ENCODE results near the gene CDH4. TPM values are rescaled to one million over a fixed set of nuclear protein-coding genes. Genes with fewer than 3 reads are reported as not detected.

Gene CDH4
- total RNA-seq, 1 donor from 2014 or later, result 0.06 TPM

DNA sequence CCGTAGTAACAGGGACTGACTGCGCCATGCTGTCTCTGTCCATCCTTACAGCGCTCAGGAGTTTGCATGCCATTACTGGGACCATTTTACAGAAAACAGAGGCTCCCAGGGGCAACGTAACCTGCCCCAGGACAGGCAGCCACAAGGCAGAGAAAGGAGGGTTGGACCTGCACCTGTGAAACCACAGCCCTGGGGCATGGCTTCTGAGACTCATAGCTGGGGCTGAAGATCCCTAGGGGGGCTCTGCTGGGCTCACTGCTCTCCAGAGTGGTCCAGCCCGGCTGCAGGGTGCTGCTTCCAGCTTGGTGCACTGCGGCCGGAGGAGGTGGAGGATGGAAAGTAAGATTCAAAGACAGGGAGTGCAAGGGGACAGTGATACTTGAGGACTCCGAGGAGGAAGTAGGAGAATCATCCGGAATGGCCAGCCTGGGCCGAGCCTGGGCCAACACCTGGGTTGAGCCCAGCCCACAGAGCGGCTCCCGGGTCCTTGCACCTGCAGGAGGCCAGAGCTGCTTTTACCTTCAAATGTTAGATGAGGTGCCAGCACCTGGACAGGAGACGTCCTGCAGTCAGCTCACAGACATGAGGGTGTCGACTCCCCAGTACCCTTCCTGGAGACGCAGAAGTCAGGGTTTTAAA is 183.2 kb downstream of the CDH4 start:
- Histone ChIP-seq H3K4me3 (no peak overlapping the region), H3K4me1 (no peaks in the 10 kb centered on the region), H3K36me3 (no peaks in the 10 kb centered on the region), H3K9me3 (no peaks in the 10 kb centered on the region), H3K27ac (no peak overlapping the region), H3K27me3 (ENCODE audit: low read depth) (peaks cover 37% of the 10 kb centered on the region)
- ATAC-seq, result no peak
- no peak for DNase-seq
- intact Hi-C loops (cut with DNase I), result no loop called here
- TF ChIP-seq, protein P1, sequence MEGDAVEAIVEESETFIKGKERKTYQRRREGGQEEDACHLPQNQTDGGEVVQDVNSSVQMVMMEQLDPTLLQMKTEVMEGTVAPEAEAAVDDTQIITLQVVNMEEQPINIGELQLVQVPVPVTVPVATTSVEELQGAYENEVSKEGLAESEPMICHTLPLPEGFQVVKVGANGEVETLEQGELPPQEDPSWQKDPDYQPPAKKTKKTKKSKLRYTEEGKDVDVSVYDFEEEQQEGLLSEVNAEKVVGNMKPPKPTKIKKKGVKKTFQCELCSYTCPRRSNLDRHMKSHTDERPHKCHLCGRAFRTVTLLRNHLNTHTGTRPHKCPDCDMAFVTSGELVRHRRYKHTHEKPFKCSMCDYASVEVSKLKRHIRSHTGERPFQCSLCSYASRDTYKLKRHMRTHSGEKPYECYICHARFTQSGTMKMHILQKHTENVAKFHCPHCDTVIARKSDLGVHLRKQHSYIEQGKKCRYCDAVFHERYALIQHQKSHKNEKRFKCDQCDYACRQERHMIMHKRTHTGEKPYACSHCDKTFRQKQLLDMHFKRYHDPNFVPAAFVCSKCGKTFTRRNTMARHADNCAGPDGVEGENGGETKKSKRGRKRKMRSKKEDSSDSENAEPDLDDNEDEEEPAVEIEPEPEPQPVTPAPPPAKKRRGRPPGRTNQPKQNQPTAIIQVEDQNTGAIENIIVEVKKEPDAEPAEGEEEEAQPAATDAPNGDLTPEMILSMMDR (IDR thresholded peaks at IDR 0.05), result no peak

DNA sequence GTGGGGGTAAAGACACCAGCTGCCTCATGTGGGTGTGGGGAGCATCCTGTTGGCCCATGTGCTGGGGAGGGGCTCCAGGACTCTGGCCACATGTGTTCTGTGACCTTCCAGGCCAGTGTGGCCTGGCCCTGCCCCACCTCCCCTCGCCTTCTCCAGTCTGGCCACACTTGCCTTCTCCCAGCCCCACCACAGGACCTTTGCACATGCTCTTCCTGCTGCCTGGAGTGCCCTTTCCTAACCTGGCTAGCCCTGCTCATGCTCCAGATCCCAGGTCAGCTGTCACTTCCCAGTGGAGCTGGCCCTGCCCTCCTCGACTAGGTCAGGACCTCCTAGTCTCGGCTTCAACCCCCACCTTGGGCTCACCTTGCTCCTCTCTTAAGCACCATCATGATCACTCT is 183.8 kb downstream of the CDH4 start:
- Histone ChIP-seq H3K27ac (no peak overlapping the region), H3K27me3 (ENCODE audit: low read depth) (peaks cover 37% of the 10 kb centered on the region), H3K9me3 (no peaks in the 10 kb centered on the region), H3K4me1 (no peaks in the 10 kb centered on the region), H3K36me3 (no peaks in the 10 kb centered on the region), H3K4me3 (no peak overlapping the region)
- intact Hi-C loops (cut with DNase I), result no loop called here
- TF ChIP-seq, protein P1 (IDR thresholded peaks at IDR 0.05), result no peak
- ATAC-seq, result no peak
- DNase-seq, result no peak

DNA sequence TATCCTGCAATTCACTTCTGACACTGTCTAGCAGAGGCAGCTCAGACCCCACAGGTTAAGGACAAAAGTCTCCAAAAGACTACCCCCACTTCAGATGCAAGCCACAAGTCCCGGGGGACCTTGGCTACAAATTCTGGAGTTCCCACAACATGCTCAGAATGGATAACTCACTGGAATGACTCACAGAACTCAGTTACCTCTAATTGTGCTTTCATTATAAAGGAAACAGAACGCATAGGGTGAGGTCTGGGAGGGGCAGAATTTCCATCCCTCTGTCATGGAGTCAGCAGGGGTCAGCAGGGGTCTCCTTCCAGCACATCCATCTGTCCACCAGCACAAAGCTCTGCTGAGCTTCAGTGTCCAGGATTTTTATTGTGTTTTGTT is 184.2 kb downstream of the CDH4 start:
- Histone ChIP-seq H3K36me3 (no peaks in the 10 kb centered on the region), H3K4me3 (no peak overlapping the region), H3K4me1 (no peaks in the 10 kb centered on the region), H3K9me3 (no peaks in the 10 kb centered on the region), H3K27me3 (ENCODE audit: low read depth) (peaks cover 37% of the 10 kb centered on the region), H3K27ac (no peak overlapping the region)
- ATAC-seq (no peak), DNase-seq (no peak)
- intact Hi-C loops (cut with DNase I), result no loop called here
- TF ChIP-seq, protein P1 (IDR thresholded peaks at IDR 0.05), result no peak

DNA sequence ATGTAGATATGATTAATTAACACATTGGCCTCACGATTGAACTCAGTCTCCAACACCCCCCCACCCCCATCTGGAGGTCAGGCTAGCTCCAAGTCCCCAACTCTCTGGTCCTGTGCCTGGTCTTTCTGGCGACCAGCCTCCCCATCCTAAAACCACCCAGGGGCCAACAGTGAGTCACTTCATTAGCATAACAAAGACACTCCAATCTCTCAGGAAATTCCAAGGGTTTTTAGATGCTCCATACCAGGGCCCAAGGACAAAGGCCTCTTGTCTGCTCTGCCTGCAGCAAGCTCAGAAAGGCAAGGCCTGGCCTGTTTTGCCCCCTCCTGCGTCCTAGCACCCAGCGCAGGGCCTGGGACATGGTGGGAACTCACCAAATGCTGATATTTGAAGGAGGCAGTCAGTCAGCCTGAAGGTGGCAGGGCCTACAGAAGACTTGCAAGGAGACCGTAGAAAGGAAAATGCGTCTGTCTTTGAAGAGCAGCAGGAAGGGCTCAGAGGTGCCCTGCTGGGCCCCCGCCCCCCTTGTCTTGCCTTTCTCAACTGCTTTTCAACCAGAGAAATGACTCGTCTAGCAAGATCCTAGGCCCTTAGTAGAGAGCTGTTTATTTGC is 184.7 kb downstream of the CDH4 start:
- intact Hi-C loops (cut with DNase I), result no loop called here
- DNase-seq, result no peak
- TF ChIP-seq, protein P1 (IDR thresholded peaks at IDR 0.05), result no peak
- Histone ChIP-seq H3K4me1 (no peaks in the 10 kb centered on the region), H3K27me3 (ENCODE audit: low read depth) (peaks cover 37% of the 10 kb centered on the region), H3K36me3 (no peaks in the 10 kb centered on the region), H3K27ac (no peak overlapping the region), H3K9me3 (no peaks in the 10 kb centered on the region), H3K4me3 (no peak overlapping the region)
- no peak for ATAC-seq

DNA sequence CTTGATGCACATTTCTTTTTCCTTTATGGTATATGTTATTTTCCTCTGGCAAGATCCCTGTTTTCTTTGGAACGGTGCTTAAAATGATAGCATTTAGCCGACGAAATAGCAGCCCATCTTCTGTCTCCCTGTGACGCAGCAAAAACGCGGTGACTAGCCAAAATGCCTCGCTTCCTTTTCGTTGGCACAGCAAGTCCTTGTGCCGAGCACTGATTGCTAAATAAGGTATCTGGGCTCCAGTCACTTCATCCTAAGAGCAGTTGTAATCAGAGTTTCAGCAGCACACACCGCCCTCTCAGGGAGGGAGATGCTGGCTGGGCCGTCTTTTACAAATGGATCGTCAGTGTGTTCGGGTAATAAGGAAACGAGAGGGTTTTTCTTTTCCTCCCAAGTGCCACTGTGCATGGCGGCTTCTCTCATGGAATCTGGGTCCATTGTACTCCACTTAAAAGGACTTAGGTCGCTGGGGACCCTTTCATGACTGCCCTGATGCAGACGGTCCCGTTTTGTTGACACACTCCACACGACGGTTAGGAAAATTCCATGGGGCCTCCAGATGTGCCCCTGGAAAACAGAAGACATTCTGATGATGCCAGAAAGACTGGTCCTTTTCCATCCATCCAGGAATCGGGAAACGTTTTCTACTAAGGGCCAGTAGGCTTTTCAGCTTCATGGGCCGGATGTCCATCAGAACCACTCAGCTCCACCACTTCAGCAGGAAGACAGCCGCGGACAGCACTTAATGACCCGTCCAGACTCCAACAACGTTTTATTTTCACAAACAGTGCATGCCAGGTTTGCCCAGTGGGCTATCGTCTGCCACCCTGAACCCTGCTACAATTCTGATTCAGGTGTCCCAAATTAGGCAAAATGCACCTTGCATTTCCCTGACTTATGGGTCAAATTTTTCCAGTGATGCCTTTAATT is 185.5 kb downstream of the CDH4 start:
- intact Hi-C loops (cut with DNase I), result no loop called here
- H3K4me3 ChIP-seq, result no peak overlapping the region
- no peaks in the 10 kb centered on the region for H3K4me1 ChIP-seq
- no peak overlapping the region for H3K27ac ChIP-seq
- no peak for ATAC-seq
- peaks cover 37% of the 10 kb centered on the region for H3K27me3 ChIP-seq (ENCODE audit: low read depth)
- no peaks in the 10 kb centered on the region for H3K36me3 ChIP-seq
- TF ChIP-seq, protein P1 (IDR thresholded peaks at IDR 0.05), result no peak
- no peak for DNase-seq
- no peaks in the 10 kb centered on the region for H3K9me3 ChIP-seq
